NCI-H460 (cell line): ENCODE results near the gene POMGNT1. TPM values are rescaled to one million over a fixed set of nuclear protein-coding genes. Genes with fewer than 3 reads are reported as not detected.
"Not testable (repeated sequence)": the region's sequence is repeated elsewhere in the genome, so short reads cannot be mapped to it uniquely, and the experiment has no call there.

Experiments
- DNase-seq: peaks from one replicate; pipeline ENCODE4 v3.0.0-alpha.2; 2016; ENCODE audit warnings: low read depth; ENCODE audit errors: extremely low read depth
- polyA plus RNA-seq: library from polyadenylated mRNA; depleted of rRNA; stranded (reverse); fragments of >200 nt; gene quantifications from 2 replicates; pipeline ENCODE4 v1.2.3, GENCODE V29; 2014; cell fraction: nucleus; rRNA removed
- total RNA-seq: library from RNA; depleted of rRNA; stranded (reverse); fragments of >200 nt; shearing (Covaris generic); gene quantifications from 2 replicates; pipeline ENCODE4 v1.2.3, GENCODE V29; 2014; rRNA removed

Gene POMGNT1
- 43.7 and 47.5 TPM in 2 replicates for total RNA-seq
- polyA plus RNA-seq, result 77.7 and 103 TPM in 2 replicates

DNA sequence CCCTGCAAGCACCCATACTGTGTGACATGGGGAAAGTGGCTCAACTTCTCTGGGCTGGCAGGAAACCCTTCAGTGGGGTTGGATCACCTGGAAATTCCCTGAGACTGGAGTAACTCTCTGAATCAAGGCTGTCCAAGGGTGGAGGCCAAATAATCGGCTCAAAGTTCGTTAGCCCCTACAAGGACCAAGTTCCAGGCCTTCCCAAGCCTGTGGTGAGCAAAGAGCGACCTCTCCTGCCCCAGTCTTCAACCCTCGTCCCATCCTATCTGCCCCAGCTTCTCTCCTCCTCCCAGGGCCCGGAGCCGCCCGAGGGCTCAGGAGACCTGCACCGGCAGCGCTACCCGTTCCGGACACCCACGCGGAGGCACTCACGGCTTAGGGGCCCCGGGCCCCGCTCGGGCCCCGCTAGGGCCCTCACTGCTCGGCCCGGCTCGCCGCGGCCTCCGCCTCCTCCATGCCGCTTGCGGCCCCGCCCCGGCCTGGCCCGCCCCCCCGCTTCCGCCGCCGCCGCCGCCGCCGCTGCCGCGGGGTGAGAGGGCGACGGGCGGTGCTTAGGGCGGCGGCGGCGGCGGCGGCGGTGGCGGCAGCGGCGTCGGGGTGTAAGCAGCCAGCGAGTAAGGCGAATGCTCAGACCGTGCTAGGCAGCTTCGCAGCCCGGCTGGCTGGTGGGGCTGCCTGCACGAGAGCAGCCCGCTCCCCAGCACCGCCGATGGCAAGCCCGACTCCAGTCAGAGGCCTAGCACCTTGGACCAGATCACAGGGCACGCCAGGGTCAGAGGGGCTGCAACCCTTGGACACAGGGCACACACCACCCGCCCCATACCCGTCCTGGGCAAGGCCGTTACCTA, at the start of gene POMGNT1:
POMGNT1 (minus strand) TSS at position 471 of the 848 bp plus-strand sequence. CDS start 613 bp downstream, outside the sequence.
- peak; percentile 46 for DNase-seq

DNA sequence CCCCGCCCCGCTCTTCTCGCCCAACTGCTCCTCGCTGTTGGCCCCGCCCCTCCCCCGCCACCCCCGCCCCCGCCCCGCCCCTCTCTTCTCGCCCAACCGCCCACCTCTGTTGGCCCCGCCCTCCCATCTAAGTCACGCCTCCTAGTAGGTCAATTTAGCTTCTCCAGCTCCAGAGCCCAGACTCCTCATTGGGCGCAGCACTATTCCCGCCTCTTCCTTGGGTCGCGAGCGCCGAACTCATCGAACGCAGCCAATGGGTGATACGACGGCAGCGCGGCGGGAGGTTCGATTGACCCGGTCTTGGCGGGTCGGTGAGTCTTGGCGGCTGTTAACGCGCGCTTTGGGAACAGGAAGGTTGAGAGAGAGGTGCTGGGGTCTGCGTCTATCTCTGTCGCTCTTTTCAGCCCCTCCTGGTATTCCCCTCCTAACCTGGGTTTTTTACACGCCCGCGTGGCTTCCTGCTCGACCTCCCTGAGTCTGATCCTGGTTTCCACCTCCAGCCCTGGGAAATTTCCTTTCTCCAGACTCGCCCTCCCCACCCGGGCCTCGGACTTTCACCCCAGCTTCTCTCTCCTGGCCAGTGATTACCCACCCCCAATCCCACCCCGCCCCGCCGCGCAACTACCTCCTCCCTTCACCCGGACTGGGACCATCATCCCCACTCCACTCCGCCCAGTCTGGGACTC, 49.3 kb upstream of the POMGNT1 start, which contains the start of gene RAD54L:
RAD54L (plus strand) TSS at position 328 of the 686 bp plus-strand sequence. CDS start 643 bp downstream, outside the sequence.
- peak; percentile 98 for DNase-seq

DNA sequence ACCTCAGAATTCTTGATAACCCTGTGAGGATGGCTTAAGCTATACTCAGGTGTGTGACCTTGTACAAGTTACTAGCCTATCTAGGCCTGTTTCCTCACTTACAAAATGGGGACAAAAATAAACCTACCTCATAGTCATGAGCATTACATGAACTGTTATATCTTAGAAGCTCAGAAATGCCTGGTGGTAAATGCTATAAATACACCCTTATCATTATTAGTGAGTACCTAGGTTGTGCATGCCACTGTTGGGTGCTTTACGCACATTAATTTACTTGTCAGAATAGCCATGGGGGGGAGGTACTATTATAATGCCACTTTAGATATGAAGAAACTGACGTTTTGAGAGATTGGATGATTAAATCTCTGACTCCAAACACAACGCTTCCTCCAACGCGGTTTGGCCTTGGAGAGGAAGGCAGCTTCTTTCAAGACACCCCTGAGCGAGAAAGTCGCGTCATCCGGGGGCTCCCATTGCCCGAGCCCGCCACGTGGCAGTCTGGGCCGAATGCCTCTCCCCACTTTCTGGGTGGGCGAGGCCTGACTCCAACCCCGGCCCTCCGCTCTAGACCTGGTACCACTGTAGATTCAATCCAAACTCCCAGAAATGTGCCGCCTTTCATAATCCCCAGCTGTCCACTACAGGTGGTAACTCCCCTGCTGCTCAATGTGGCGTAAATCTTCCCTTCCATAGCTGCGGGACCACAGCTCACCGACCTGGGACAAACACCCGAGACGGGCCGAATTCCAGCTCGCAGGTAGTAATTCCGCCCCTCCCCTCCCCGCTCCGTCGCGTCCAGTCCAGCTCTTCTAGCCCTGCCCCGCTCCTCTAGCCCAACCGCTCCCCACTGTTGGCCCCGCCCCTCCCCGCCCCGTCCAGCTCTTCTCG, 48.6 kb upstream of the POMGNT1 start:
- DNase-seq, result no peak

DNA sequence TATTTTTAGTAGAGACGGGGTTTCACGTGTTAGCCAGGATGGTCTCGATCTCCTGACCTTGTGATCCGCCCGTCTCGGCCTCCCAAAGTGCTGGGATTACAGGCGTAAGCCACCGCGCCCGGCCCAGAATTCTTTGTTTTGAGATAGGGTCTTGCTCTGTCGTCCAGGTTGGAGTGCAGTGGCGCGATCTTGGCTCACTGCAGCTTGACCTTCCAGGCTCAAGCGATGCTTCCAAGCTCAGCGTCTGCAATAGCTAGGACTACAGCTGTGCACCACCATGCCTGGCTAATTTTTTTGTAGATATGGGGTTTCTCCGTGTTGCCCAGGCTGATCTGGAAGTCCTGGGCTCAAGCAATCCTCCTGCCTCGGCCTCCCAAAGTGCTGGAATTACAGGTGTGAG, 47.9 kb upstream of the POMGNT1 start:
- DNase-seq, result not testable (repeated sequence)

DNA sequence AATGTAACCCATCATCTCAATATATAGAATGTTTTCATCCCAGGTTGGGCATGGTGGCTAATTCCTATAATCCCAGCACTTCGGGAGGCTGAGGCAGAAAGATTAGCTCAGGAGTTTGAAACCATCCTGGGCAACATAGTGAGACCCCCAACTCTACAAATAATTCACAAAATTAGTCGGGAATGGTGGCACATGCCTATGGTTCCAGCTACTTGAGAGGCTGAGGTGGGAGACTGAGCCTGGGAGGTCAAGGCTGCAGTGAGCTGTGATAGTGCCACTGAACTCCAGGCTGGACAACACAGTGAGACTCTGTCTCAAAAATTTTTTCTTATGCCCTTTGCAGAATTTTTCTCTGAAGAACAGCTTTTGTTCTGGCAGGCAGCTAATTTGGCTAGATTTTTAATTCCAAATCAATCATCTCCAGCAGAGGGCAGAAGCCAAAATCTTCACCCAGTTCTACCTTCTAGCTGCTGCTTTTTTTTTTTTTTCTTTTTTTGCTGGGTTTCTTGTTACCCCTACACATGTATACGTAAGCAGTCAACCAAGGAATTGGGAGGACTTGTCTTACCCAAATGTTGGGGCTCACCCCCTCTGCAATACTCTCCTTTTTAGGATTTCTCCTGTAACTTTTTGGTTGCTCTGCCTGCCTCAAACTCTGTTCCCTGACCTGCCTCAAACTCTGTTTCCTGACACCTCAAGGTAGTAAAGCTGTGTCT, 46.6 kb upstream of the POMGNT1 start:
- DNase-seq, result no peak

DNA sequence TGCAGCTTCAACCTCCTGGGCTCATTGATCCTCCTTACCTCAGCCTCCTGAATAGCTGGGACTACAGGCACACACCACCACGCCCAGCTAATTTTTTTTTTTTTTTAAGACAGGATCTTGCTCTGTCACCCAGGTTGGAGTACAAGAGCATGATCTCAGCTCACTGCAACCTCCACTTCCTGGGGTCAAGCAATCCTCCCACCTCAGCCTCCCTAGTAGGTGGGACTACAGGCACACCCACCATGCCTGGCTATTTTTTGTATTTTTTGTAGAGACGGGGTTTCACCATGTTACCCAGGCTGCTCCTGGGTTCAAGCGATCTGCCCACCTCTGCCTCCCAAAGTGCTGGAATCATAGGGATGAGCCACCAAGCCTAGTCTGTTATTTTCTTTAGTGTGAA, 45.6 kb upstream of the POMGNT1 start:
- not testable (repeated sequence) for DNase-seq

DNA sequence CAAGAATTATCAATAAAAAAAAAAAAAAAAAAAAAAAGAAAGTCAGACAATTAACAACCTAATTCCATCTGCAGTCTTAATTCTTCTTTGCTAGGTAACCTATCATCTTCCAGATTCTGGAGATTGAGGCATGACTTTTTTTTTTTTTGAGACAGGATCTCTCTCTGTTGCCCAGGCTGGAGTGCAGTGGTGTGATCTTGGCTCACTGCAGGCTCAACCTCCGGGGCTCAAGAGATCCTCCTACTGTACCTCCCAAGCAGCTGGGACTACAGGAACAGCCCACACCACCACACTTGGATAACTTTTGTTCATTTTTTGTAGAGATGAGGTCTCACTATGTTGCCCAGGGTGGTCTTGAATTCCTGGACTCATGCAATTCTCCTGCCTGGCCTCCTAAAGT, 44.7 kb upstream of the POMGNT1 start:
- no peak for DNase-seq

DNA sequence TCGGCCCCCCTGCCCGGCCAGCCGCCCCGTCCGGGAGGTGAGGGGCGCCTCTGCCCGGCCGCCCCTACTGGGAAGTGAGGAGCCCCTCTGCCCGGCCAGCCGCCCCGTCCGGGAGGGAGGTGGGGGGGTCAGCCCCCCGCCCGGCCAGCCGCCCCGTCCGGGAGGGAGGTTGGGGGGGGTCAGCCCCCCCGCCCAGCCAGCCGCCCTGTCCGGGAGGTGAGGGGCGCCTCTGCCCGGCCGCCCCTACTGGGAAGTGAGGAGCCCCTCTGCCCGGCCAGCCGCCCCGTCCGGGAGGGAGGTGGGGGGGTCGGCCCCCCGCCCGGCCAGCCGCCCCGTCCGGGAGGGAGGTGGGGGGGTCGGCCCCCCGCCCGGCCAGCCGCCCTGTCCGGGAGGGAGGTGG, 43.5 kb upstream of the POMGNT1 start:
- DNase-seq, result not testable (repeated sequence)

DNA sequence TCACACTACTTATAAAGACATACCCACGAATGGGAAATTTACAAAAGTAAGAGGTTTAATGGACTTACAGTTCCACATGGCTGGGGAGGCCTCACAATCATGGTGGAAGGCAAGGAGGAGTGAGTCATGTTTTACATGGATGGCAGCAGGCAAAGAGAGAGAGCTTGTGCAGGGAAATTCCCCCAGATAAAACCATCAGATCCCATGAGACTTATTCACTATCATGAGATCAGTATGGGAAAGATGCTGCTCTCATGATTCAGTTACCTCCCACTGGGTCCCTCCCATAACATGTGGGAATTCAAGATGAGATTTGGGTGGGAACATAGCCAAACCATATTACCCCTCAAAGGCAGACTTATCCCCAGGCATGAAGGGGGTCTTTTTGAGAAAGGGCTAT, 40.6 kb upstream of the POMGNT1 start:
- not testable (repeated sequence) for DNase-seq

DNA sequence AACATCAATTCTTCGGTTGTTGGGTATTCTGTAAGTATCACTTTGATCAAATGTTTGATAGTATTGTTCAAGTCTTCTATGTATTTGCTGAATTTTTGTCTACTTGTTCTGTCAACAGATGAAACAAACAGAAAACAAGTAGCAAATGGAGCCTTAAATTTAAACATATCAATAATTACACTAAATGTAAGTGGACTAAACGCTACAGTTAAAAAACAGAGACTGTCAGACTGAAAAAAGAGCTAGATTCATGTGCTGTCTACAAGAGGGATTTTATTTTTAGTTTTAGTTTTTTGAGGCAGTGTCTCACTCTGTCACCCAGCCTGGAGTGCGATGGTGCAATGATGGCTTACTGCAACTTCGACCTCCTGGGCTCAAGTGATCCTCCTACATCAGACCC, 38.6 kb upstream of the POMGNT1 start:
- DNase-seq, result no peak

DNA sequence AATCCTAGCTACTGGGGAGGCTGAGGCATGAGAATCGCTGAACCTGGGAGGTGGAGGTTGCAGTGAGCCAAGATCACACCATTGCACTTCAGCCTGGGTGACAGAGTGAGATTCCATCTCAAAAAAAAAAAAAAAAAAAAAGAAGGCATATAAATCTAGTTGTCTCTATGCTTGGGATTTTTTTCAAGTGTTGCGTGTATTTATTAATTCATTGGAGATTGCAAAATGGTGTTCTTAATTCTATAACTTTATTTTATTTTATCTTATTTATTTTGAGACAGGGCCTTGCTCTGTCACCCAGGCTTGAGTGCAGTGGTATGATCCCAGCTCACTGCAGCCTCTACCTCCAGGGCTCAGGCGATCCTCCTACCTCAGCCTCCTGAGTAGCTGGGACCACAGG, 33.0 kb upstream of the POMGNT1 start:
- DNase-seq, result not testable (repeated sequence)

DNA sequence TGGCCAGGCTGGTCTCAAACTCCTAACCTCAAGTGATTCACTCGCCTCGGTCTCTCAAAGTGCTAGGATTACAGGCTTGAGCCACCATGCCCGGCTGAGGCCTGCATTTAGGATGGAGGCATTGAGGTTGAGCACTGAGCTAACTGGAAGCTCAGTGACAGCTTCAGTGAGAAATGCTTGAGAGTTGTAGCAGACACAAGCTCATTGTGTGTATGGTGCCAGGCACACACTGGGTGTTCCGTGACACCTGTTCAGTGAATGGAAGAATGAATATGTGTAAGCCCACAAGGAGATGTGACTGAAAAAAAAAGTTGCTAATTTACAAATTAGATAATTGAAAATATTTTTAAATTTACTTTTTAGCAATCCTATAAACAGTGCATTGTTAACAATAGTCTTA, 26.7 kb upstream of the POMGNT1 start:
- DNase-seq, result no peak

DNA sequence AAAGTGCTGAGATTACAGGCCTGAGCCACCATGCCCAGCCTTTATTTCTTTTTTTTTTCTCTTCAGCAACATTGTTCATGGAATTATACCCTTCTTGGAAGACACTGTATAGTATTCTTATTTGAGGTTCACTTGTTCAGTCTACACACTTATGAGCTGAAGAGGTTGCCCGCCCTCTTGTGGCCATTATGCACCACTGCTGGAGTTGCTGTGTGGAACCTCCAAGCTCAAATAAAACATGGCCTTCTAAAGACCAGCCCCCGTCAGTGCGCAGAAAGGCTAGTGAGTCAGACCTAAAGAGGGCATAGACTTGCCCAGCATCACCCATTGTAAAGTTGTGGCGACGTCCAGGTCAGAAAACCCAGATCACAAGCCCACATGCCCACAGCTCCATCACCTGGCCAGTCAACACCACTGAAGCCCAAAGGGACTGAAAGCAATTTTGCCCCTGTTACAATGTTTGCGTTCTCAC, 25.3 kb upstream of the POMGNT1 start:
- peak; percentile 69 for DNase-seq

DNA sequence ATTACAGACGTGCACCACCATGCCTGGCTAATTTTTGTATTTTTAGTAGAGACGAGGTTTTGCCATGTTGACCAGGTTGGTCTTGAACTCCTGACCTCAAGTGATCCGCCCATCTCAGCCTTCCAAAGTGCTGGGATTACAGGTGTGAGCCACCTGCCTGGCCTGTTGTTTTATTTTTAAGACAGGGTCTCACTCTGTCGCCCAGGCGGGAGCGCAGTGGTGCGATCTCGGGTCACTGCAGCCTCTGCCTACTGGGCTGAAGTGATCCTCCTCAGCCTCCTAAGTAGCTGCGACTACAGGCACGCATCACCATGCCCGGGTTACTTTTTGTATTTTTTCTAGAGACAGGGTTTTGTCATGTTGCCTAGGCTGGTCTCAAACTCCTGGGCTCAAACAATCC, 24.8 kb upstream of the POMGNT1 start:
- not testable (repeated sequence) for DNase-seq

DNA sequence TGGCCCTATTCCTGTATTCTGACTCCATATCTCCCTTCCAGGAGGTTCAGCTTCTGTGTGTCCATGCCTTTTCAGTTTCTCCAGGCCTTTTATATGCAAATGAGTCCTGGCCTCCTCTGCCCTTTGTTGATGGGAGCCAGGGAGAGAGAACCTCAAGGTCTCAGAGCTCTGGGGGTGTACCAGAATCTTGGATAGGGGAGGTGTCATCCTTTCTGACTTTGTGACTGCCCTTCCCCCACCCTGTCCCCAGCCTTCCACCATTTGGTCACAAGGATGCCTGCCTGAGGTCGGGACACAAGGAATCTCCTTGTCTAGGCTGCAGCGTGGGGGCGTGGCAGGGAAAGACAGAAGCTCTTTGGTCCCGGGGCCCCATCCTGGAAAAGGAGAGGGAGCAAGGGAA, 23.5 kb upstream of the POMGNT1 start:
- DNase-seq, result no peak

DNA sequence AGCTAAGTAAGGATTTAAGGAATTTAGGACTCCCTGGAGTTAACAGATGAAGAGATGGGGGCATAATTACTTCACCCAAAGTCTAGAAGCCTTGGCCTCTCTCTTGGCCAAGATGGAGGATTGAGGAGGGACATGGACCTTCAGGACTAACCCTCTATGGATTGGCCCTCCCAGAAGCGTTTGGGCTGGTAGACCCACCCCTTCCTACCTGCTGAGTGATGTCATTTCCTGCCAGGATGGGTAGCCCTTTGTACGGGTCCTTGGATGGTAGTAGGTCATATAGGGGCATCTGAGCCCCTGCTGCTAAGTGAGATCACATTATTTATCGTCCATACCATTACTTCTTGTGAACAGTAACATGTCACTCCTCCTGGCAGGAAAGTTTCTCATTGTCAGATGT, 22.6 kb upstream of the POMGNT1 start:
- DNase-seq, result no peak

DNA sequence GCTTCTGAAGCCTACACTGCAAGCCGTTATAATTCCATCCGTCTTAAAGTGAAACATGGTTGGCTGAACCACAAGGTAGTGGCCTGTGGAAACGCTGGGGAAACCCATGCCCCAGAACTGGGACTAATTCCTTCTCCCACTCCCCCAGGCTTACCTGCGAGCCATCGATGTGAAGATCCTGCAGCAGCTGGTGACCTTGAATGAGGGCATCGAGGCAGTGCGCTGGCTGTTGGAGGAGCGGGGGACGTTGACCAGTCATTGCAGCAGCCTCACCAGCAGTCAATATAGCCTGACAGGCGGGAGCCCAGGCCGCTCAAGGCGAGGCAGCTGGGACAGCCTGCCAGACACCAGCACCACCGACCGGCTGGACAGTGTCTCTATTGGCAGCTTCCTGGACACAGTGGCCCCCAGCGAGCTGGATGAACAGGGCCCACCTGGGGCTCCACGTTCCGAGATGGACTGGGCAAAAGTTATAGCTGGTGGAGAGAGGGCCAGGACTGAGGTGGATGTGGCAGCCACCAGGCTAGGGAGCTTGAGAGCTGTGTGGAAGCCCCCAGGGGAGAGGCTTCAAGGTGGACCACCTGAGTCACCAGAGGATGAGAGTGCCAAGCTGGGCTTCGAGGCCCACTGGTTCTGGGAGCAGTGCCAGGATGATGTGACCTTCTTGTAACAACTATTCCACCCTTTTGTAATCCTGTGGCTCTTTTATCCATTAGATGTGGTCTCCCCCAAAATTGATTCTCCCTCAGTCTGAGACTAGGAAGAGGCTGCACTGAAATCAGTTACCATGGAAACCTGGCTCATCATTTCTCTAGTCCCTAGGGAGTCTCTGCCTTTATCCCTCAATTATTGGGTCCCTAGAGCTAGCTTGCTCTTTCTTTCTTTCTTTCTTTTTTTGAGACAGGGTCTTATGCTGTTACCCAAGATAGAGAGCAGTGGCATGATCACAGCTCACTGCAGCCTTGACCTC, 21.6 kb upstream of the POMGNT1 start:
- DNase-seq, result no peak

DNA sequence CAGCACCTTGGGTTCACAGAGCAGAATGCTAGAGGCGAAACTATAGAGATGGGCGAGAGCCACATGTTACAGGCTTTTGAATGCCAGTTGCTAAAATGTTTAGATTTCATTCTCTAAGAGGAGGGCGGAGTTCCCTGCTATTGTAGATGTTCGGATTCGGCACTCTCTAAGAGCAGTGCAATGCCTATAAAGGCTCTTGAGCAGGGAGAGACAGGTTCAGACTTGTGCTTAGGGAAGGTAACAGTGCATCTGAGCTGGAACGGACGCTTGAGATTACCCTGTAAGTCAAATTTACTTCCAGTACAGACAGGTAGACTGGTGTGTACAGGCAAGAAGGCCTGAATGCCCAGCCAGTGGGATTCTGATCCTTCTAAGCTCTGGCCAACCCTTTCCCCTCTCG, 20.2 kb upstream of the POMGNT1 start:
- no peak for DNase-seq

DNA sequence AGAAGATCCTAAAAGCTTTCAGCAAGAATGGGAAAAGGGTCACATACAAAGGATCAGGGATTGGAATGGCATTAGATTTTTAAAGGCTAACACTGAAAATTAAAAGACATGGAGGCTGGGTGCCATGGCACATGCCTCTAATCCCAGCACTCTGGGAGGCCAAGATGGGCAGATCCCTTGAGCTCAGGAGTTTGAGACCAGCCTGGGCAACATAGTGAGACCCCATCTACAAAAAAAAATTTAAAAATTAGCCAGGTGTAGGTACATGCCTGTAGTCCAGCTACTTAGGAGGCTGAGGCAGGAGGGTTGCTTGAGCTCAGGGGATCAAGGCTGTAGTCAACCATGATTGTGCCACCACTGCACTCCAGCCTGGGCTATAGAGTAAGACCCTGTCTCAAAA, 17.3 kb upstream of the POMGNT1 start:
- no peak for DNase-seq
